HG02870 (cell line): ENCODE data around the gene COQ8A.

Source experiments
- ATAC-seq: cut with Tn5 transposase; IDR thresholded peaks from one replicate; pipeline ENCODE4 v1.9.1; 2021; ENCODE audit warnings: mild to moderate bottlenecking, moderate library complexity; ENCODE audit not compliant: unreplicated experiment

The COQ8A gene

GRCh38 chr1:226971765-226972164, 31.7 kb downstream of the COQ8A start:
- no peak for ATAC-seq

GRCh38 chr1:226972931-226973330, 32.8 kb downstream of the COQ8A start:
- ATAC-seq, result no peak

GRCh38 chr1:226973371-226973897, 33.3 kb downstream of the COQ8A start:
- no peak for ATAC-seq

- ATAC-seq, result no peak
Measured at GRCh38 chr1:226973898-226974543, 33.9 kb downstream of the COQ8A start.

GRCh38 chr1:226974544-226975258, 34.6 kb downstream of the COQ8A start:
- no peak for ATAC-seq

- ATAC-seq, result no peak
Measured at GRCh38 chr1:226975259-226976250, 35.5 kb downstream of the COQ8A start.

- no peak for ATAC-seq
Measured at GRCh38 chr1:226976276-226976977, 36.3 kb downstream of the COQ8A start.

- no peak for ATAC-seq
Measured at GRCh38 chr1:226976978-226977642, 37.0 kb downstream of the COQ8A start.

- ATAC-seq, result no peak
Measured at GRCh38 chr1:226977643-226978431, 37.7 kb downstream of the COQ8A start.

GRCh38 chr1:226978432-226979114, 38.5 kb downstream of the COQ8A start:
- ATAC-seq, result no peak

- no peak for ATAC-seq
Measured at GRCh38 chr1:226979115-226979516, 39.0 kb downstream of the COQ8A start.

- no peak for ATAC-seq
Measured at GRCh38 chr1:226979517-226980121, 39.5 kb downstream of the COQ8A start.

- no peak for ATAC-seq
Measured at GRCh38 chr1:226980122-226980560, 40.0 kb downstream of the COQ8A start.

GRCh38 chr1:226980565-226981385, 40.7 kb downstream of the COQ8A start:
- ATAC-seq, result no peak

GRCh38 chr1:226981386-226981817, 41.3 kb downstream of the COQ8A start:
- ATAC-seq, result no peak

GRCh38 chr1:226981838-226982237, 41.7 kb downstream of the COQ8A start:
- no peak for ATAC-seq
